GM12864 (cell line): ENCODE data around the gene CDH4.

Experiments used
- DNase-seq: peaks from one replicate; pipeline ENCODE4 v3.0.0-alpha.2; 2011; ENCODE audit warnings: low read depth
- H3K4me3 ChIP-seq: 2 replicates; pipeline ENCODE4 v1.5.1; 2011; ENCODE audit warnings: mild to moderate bottlenecking, low read depth, low read length, control low read depth
- TF ChIP-seq, protein P1 (sequence below): IDR thresholded peaks from 2 replicates; pipeline ENCODE4 v1.5.1; 2011; ENCODE audit warnings: low read depth, mild to moderate bottlenecking, moderate library complexity, low read length, control low read depth, inconsistent platforms; ENCODE audit errors: missing control alignments

CDH4 gene

DNA sequence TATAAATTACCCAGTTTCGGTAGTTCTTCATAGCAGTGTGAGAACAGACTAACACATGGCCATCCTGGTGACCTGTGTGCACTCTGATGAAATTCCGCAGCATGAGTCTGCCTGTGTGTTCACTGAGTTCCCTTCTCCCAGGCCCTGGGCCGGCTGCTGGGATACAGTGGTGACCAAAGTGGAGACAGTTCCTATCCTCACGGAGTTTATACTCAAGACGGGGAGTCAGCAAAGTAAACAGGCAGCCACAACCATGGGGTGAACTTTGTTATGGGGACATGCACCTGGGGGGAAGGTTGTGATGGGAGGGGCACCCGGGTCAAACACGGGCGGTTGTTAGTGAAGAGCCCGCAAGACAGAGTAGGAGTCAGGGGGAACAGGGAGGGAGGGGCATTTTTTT lies 202.0 kb downstream of the CDH4 start:
- TF ChIP-seq, protein P1, sequence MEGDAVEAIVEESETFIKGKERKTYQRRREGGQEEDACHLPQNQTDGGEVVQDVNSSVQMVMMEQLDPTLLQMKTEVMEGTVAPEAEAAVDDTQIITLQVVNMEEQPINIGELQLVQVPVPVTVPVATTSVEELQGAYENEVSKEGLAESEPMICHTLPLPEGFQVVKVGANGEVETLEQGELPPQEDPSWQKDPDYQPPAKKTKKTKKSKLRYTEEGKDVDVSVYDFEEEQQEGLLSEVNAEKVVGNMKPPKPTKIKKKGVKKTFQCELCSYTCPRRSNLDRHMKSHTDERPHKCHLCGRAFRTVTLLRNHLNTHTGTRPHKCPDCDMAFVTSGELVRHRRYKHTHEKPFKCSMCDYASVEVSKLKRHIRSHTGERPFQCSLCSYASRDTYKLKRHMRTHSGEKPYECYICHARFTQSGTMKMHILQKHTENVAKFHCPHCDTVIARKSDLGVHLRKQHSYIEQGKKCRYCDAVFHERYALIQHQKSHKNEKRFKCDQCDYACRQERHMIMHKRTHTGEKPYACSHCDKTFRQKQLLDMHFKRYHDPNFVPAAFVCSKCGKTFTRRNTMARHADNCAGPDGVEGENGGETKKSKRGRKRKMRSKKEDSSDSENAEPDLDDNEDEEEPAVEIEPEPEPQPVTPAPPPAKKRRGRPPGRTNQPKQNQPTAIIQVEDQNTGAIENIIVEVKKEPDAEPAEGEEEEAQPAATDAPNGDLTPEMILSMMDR, result no peak
- DNase-seq, result no peak

DNA sequence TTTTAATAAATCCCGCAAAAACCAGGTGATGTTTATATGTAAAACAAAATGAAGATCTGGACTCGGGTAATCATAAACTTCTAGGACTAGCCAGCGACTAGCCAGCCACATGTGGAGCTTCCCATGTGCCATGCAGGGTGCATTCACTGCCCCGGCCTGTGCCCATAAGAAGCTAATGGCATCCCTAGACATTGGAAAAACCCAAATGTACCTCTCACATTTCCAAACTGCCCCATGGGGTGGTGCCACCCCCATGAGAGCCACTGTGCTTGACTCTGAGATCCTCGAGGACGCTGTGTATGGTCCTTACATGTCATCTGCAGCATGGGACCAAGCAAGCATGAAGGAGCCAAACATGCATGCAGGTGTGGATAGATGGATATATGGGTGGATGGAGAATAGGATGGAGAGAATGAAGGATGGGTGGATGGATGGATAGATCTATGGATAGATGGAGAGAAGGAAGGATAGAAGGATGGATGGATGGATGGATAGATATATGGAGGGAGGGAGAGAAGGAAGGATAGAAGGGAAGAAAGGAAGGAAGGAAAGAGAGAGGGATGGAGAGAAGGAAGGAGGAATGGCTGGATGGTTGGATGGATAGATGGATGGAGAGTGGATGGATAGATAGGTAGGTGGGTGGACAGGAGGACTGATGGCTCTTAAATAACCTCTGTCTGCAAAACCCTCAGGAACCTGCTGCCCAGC lies 203.6 kb downstream of the CDH4 start:
- TF ChIP-seq, protein P1, result no peak
- H3K4me3 ChIP-seq, result no peak overlapping the region
- DNase-seq, result no peak

More for the DNA sequence above, 202.0 kb downstream of the CDH4 start:
- no peak overlapping the region for H3K4me3 ChIP-seq

DNA sequence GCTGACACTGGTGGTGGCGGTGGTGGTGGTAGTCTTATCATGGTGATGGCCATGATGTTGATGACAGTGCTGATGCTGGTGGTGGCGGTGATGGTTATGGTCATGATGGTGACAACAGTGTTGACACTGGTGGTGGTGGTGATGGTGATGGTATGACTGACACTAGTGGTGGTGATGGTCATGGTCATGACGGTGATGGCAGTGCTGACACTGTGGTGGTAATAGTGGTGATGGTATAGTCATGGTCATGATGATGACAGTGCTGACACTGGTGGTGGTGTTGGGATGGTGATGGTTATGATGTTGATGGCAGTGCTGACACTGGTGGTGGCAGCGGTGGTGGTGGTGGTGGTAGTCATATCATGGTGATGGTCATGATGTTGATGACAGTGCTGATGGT lies 205.7 kb downstream of the CDH4 start:
- H3K4me3 ChIP-seq, result no peak overlapping the region
- no peak for DNase-seq
- TF ChIP-seq, protein P1, result no peak

DNA sequence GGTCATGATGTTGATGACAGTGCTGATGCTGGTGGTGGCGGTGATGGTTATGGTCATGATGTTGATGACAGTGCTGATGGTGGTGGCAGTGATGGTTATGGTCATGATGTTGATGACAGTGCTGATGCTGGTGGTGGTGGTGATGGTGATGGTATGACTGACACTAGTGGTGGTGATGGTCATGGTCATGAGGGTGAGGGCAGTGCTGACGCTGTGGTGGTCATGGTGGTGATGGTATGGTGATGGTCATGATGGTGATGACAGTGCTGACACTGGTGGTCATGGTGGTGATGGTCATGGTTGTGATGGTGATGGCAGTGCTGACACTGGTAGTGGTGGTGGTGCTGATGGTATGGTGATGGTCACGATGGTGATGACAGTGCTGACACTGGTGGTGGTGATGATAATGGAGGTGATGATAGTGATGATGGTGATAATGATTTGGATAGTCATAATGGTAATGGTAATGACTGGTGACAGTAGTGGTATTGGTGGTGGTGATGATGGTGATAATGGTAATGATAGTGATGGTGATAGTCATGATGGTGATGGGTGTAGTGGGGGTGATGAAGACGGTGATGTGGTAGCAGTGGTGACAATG lies 206.2 kb downstream of the CDH4 start:
- TF ChIP-seq, protein P1, result no peak
- DNase-seq, result no peak
- no peak overlapping the region for H3K4me3 ChIP-seq

DNA sequence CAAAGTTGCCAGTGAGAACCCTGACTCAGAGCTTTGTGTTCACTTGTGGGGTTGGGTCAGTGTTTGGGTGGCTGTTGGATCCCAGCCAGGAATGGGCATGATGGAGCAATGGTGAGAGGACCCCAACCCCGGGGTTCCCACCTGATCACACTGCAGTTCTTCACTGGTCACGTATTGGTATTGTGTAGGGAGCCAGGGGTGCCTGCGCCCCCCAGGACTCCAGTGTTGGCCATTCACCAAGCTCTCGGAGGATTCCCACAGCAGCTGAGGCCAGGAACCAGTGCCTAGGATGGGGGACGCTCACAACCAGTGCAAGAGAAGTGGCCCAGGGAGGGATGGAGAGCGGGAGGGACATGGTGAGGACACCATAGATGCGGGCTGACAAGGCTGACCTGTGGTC lies 207.2 kb downstream of the CDH4 start:
- no peak for DNase-seq
- no peak overlapping the region for H3K4me3 ChIP-seq
- TF ChIP-seq, protein P1, result no peak

DNA sequence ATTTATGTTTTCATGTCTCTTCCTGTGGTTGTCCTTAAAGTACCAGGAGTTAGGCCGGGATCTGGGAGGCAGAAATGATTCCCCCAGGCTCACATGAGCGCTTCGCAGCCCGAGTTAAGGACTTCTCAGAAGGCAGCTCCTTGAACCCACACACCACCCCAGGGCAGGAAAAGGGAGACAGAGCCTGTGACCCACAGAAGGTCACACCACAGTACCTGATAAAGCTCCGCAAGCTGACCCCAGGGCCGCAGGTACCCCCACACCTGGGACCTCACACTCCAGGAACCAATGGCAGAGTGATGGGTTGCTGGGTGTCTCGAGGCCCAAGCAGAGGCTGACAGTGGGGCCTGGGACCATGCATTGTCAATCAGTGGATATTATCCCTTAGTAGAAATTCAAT lies 207.6 kb downstream of the CDH4 start:
- TF ChIP-seq, protein P1, result no peak
- H3K4me3 ChIP-seq, result no peak overlapping the region
- no peak for DNase-seq
